ENCODE measurements around the gene CSTB.
A peak's percentile ranks its signal among the peaks of the same experiment; 100 is the strongest.

Gene CSTB

DNA sequence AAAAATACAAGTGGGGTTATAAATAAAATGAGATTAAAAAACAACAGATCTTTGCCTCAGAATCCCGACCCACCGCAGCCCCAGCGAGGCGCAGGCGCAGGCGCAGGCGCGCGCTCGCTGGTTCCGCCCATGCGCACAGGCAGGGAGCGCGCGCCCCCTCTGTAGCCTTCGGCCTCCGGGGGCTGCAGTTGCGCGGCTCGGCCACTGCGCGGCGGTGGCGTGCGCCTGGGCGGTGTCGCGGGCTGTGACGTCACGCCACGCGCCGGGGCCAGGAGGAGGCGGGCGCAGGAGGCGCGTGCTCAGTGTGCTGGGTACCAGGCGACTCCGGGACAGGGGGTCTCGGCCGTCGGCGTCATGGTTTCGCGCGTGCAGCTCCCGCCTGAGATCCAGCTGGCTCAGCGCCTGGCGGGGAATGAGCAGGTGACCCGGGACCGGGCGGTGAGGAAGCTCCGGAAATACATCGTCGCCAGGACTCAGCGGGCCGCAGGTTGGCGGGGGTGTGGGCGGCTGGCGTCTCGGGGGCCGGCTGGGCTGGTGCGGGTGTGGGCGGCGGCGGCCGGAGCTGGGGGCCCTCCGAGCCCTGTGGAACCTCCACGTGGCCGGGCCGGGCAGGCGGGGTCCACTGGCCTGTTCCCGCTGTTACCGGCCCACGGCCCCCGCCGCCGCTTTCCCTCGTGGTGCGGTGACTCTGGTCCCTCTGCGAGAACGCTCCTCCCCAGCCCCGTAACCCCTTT lies 13.3 kb upstream of the CSTB start, which contains the start of gene RRP1:
TSS of gene RRP1 (plus strand) at position 302 of the 734 bp plus-strand sequence. CDS start at position 355, 53 bp downstream.
- peak; percentile 96 to 98 (median 96) for DNase-seq

GRCh38 chr21:43786807-43787440 lies 10.8 kb upstream of the CSTB start:
- DNase-seq: no peak

GRCh38 chr21:43786300-43786806 lies 10.2 kb upstream of the CSTB start:
- DNase-seq: peak in 1 of 3 experiments; percentile 21

DNA sequence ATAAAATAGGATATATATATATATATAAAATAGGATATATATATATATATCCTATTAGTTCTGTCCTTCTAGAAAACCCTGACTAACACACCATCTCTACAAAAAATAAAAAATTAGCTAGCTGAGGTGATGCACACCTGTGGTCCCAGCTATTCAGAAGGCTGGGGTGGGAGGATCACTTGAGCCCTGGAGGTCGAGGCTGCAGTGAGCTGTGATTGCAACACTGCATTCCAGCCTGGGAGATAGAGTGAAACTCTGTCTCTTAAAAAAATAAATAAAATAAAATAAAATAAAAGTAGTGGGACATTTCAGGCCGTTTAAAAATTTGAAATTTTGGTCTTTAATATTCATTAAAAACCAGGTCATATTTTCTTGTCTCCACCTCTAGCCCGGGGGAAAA lies 9.0 kb upstream of the CSTB start:
- no peak for DNase-seq

DNA sequence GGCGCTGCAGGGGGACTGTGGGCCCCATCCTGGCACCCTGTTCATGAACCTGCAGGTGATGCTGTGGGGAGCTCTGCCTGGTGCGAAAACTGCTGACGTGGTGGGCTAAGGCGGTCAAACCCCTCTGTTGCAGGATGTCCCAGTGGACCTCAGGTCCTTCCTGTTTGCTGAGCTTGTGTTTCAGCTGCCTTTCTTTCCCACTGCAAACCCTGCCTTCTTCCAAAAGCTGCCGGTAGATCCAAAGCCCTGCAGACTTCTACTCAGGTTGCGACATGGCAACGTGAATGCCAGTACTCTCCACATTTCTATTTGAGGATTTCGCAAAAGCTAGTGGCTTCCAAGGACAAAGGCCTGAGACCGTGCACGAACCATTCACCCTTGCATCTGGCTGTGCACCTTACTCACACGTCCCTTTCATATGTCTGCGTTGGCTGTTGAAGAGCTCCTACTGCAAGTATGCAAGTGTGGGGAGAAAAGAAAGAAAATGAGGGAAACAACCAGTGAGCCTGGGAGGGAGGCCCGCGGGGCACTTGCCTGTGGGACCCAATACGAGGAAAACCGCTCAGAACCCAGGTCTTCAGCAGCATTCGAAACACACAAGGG lies 7.1 kb upstream of the CSTB start:
- no peak for DNase-seq

DNA sequence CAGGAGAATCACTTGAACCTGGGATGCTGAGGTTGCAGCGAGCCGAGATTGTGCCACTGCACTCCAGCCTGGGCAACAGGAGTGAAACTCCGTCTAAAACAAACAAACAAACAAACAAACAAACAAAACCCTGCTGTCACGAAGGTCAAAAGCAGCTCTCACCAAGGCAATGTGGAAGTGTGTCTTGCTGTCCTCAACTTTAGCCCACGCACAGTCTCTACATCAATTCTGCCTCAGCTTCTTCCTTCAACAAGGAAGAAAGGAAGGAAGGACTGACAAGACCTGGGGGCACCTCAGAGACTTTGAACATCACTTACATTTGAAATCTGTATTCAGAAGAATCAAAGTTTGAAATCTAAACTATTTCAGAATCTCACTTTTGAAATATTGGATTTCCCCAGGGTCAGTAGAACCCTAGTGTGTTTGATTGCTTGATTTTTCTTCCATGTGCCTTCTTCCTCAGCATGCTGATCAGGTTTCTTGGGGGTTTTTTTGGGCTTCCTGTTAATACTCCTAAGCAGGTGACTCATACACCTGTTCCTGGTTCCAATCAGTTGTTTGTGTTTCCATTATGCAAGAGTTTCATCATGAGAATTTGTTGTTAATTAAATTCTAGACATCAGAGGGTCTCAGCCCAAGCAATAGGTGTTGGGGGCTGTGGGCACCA lies 6.5 kb upstream of the CSTB start:
- no peak for DNase-seq

GRCh38 chr21:43781846-43782245 lies 5.7 kb upstream of the CSTB start:
- DNase-seq: no peak

GRCh38 chr21:43779660-43780059 lies 3.6 kb upstream of the CSTB start:
- DNase-seq: peak in 2 of 3 experiments; percentile 36 to 67

DNA sequence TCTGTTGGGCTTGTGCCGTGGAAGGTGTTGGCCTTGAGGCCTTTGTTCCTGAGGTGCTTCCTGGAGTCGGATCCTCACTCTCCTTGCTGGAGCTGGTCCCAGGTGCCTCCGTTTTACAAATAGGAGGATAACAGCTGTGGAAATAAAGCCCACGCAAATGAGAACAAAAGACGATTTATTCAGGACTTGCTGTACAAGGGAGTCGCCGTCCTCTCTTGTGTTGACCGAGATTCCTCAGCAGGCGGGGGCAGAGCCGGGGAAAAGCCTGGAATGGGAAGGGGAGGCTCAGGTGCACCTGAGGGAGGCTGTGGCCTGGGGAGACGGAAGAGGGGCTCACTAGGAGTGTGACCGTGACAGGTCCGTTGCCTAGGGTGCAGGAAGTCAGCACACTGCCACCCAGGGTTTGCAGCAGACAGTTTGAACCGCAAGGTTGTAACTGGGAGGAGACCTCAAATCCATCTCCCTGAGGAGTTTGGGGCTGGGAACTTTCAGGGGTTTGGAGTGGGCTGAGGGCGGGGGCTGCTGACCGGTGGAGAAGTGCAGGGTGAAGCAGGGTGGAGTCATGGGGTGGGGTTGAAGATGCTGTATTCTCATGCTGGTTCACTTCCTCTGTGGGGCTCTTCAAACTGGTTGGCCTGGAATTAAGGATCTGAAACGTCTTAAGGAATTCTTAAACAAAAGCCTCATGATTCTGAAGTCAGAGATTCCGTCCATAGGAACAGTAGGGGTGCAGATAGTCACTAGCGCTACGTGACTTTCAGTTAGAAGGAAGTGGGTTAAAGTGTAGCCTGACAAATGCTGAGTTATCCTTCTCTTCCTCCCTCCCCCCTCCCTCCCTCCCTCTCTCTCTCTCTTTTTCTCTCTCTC lies 2.6 kb upstream of the CSTB start:
- DNase-seq: no peak

GRCh38 chr21:43777953-43778352 lies 1.8 kb upstream of the CSTB start:
- no peak for DNase-seq

GRCh38 chr21:43775190-43775589 lies 918 bp downstream of the CSTB start:
- no peak for DNase-seq

GRCh38 chr21:43774163-43774562 lies 1.9 kb downstream of the CSTB start:
- DNase-seq: no peak

- peak in 1 of 3 experiments; percentile 10 for DNase-seq
Observed at GRCh38 chr21:43772425-43772821, 3.7 kb downstream of the CSTB start.

DNA sequence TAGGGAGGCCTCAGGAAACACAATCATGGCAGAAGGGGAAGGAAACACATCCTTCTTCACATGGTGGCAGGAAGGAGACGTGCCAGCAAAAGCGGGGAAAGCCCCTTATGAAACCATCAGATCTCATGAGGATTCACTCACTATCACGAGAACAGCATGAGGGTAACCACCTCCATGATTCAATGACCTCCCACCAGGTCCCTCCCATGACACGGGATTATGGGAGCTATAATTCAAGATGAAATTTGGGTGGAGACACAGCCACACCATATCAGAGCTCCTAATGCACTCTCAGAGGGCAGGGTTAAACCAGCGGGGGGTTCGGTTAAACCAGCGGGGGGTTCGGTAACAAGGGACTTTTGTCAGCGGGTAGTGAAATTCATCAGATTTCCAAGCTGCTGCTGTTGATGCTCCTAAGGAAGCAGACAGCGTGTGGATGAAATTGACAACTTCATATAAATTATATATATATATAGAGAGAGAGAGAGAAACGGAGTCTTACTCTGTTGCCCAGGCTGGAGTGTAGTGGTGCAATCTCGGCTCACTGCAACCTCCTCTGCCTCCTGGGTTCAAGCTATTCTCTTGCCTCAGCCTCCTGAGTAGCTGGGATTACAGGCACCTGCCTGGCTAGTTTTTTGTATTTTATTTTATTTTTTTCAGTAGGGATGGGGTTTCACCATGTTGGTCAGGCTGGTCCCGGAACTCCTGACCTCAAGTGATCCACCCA lies 4.2 kb downstream of the CSTB start:
- DNase-seq: no peak

DNA sequence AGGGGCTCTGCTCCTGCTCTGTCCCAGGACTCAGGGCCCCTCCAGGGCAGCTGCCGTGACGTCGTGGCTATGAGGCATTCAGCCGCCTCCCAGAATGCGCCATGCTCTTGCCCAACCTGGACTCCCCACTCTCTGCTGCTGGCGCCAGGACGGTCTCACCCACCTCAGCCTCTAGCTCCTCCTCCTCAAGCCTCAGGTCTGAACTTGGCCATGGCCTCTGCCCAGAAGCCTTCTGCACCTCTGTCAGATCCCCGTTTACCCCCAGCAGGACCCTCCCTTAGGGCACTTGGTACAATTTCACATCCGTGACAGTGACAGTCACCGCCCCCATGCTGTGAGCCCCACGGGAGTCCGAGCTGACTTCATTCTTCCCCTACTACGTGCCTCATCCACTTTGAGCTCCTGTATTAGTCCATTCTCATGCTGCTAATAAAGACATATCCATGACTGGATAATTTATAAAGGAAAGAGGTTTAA lies 4.9 kb downstream of the CSTB start:
- DNase-seq: no peak

DNA sequence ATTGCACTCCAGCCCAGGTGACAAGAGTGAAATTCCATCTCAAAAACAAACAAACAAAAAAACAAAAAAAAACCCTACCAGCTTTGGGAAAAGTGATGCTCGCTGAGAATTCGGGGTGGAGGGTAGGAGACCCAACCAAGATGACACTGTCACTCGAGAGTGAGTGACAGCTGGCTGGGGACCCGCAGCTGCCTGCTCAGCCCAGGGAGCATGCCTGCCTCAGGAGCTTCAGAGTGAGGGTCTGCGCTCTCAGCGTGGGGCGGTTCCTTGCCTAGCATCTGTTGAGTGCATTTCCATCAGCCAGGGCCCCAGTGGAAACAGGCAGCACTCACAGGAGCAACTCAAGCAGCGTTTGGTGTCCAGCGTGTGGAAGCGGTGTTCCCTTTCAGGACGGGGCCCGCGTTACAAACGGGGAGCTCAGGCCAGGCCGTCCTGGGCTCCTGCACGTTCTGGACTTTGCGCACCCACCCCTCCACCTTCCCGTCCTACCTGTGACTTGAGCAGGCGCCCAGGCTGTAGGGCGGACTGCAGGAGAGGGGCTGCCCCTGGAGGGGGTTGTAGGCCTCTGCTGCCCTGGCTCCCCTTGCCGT lies 5.9 kb downstream of the CSTB start:
- no peak for DNase-seq

DNA sequence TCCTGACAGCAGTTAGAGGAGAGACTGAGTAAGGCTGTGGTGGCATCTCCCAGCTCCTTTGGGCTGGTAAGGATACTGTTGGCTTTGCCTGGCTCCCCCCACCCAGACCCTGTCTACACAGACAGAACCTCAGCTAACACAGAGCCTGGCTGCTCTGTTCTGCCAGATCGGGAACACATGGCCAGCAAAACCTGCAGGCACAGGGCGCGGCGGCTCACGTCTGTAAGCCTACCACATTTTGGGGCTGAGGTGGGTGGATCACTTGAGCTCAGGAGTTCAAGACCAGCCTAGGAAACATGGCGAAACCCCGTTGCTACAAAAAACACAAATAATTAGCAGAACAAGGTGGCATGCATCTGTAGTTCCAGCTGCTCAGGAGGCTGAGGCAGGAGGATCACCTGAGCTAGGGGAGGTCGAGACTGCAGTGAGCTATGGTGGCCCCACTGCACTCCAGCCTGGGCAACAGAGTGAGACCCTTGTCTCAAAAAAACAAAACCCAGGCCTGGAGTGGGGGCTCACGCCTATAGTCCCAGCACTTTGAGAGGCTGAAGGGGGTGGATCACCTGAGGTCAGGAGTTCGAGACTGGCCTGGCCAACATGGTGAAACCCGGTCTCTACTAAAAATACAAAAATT lies 6.7 kb downstream of the CSTB start:
- DNase-seq: no peak

- DNase-seq: no peak
Observed at GRCh38 chr21:43768868-43769167, 7.3 kb downstream of the CSTB start.

DNA sequence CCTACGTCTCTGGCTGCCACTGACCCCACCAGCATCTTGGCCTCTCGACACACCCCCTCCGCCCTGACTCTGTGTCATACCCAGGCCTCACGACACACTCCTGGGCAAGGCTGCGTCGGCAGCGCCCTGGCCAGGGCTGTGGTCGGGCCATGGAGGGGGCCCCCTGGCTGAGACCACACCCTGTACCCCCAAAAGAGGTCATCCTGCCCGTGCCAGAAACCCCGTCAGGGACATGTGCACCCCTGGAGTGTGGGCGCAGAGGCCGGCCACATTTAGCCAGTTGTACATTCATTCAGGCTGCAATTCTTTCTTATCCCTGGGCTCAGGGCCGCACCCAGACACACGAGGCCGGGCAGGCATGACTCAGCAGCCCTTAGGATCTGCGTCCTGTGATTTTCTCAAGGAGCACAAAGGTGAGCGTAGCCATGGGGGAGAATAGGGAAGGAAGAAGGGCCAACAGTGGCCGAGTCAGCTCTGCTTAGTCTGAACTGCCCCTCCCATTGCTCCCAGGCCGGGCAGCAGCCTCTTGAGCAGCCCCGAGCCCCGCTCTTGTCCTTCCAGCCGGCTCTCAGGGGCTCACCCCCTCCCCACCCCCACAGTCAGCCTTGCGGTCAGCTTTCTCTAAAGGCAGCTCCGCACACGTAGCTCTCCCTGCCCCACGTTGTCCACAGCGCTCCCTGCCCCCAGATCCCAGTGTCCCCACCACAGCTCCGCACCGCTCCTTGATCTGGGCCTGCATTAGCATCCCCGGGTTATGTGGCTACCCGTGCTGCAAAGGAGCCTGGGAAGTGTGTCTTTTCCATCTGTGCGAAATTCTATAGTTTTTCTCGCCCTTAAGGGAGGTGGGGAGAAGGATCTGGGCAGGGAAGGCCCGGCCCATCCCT lies 7.9 kb downstream of the CSTB start:
- no peak for DNase-seq

DNA sequence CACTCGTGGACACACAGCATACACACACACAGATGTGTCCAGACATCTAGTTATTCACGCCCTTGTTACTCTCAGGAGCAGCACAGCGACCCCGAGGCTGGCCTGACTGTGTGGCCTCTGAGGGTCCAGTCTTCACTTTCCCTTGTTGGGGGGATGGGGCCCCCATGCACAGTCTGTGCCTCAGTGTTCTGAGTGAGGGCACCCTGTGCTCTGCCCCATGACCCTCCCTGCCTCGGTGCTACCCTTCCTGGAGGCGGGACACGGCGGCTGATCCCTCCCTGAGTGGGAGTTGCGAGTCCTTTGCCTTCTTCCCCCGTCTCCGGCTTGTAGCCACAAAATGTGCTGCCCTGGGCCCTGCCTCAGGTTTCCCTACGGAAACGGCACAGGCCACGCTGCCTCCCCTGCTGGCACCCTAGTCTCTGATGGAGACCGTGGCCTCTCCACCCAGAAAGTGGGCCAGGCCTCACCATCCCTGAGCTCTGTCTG lies 8.6 kb downstream of the CSTB start:
- DNase-seq: no peak

All from NCI-H1417 (cell line).